ENCODE measurements around the gene ACADVL.

The ACADVL gene

GRCh38 chr17:7234083-7234951 lies 14.6 kb downstream of the ACADVL start, which contains the start of gene DVL2:
DVL2 (minus strand) TSS chr17:7234517; CDS start chr17:7234262, 255 bp downstream.
- H3K79me2 ChIP-seq (ENCODE audit: insufficient read depth, low read depth), result no peaks in the 10 kb centered on the region

DNA sequence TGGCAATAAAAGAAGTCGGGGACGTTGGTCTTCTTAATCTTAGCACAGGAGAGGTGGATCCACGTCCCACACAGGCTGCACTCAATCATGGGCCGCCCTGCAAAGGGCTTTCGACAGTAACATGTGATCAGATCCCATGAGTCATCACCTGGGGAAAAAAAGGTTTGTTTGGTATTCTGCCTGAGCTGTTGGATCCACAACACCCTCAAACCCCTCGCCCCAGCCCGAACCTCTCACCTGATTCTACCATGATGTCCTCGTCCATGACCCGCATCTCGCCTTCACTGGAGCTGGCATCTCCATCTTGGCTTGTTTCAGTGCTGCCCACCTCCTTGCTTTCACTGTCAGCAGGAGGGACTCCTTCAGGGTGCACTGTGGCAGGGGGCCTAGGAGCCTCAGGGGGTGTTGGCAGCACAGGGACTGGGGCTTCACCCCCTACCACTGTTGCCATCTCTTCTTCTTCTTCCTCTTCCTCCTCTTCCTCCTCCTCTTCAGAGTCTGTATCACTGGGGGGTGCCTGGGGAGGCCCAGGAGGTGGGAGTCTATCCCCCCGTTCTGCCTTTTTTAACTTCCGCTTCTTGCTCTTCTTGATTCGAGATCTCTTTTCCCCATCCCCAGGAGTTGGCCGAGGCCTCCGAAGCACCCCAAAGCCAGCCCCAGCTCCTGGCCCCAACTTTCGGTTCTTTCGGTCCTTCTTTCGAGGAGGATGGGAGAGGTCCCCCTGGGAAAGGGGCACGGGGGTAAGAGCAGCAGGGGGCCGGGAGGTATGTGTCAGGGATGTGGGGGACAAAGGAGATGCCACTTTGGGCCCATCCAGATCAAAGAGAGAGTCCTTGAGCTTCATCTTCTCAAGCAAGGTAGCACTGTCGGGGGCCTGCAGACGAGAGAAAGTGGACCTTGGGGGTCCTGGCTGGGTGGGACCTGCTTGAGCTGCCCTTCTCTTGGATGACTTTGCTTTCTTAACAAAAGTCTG lies 16.2 kb downstream of the ACADVL start:
- no peak overlapping the region for H3K4me3 ChIP-seq (IDR thresholded peaks at IDR 0.05; ENCODE audit: insufficient read depth, low read depth, low read length)
- no peaks in the 10 kb centered on the region for H3K79me2 ChIP-seq (ENCODE audit: insufficient read depth, low read depth)
- no peaks in the 10 kb centered on the region for H3K36me3 ChIP-seq (ENCODE audit: insufficient read depth)

More at GRCh38 chr17:7234083-7234951, 14.6 kb downstream of the ACADVL start, which contains the start of gene DVL2:
- Histone ChIP-seq H3K36me3 (ENCODE audit: insufficient read depth) (no peaks in the 10 kb centered on the region), H3K4me2 (peak within 1 kb of the TSS; percentile 25; the same call in 1 of the 2 replicates), H3K27me3 (ENCODE audit: insufficient read depth, low read depth) (no peaks in the 10 kb centered on the region), H3K4me1 (ENCODE audit: low read depth, poor library complexity, severe bottlenecking) (no peaks in the 10 kb centered on the region), H3K9ac (peak within 1 kb of the TSS; percentile 15; the same call in 1 of the 2 replicates), H2AFZ (ENCODE audit: low read depth) (no peak within 1 kb of the TSS), H4K20me1 (ENCODE audit: insufficient read depth) (no peaks in the 10 kb centered on the region), H3K4me3 (IDR thresholded peaks at IDR 0.05; ENCODE audit: insufficient read depth, low read depth, low read length) (no peak within 1 kb of the TSS), H3K27ac (no peak within 1 kb of the TSS)
- TF ChIP-seq, protein P1, sequence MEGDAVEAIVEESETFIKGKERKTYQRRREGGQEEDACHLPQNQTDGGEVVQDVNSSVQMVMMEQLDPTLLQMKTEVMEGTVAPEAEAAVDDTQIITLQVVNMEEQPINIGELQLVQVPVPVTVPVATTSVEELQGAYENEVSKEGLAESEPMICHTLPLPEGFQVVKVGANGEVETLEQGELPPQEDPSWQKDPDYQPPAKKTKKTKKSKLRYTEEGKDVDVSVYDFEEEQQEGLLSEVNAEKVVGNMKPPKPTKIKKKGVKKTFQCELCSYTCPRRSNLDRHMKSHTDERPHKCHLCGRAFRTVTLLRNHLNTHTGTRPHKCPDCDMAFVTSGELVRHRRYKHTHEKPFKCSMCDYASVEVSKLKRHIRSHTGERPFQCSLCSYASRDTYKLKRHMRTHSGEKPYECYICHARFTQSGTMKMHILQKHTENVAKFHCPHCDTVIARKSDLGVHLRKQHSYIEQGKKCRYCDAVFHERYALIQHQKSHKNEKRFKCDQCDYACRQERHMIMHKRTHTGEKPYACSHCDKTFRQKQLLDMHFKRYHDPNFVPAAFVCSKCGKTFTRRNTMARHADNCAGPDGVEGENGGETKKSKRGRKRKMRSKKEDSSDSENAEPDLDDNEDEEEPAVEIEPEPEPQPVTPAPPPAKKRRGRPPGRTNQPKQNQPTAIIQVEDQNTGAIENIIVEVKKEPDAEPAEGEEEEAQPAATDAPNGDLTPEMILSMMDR (conservative IDR thresholded peaks at IDR 0.05; ENCODE audit: low read depth, low read length), result no peak

GRCh38 chr17:7236808-7237207 lies 17.1 kb downstream of the ACADVL start:
- Histone ChIP-seq H3K4me2 (no peak overlapping the region), H3K79me2 (ENCODE audit: insufficient read depth, low read depth) (no peaks in the 10 kb centered on the region), H3K4me1 (ENCODE audit: low read depth, poor library complexity, severe bottlenecking) (no peaks in the 10 kb centered on the region), H3K9ac (no peak overlapping the region), H3K4me3 (IDR thresholded peaks at IDR 0.05; ENCODE audit: insufficient read depth, low read depth, low read length) (no peak overlapping the region), H4K20me1 (ENCODE audit: insufficient read depth) (no peaks in the 10 kb centered on the region), H2AFZ (ENCODE audit: low read depth) (no peak overlapping the region), H3K36me3 (ENCODE audit: insufficient read depth) (no peaks in the 10 kb centered on the region), H3K27me3 (ENCODE audit: insufficient read depth, low read depth) (no peaks in the 10 kb centered on the region), H3K27ac (no peak overlapping the region)
- TF ChIP-seq, protein P1 (conservative IDR thresholded peaks at IDR 0.05; ENCODE audit: low read depth, low read length), result no peak

More for the DNA sequence above, 16.2 kb downstream of the ACADVL start:
- H3K9ac ChIP-seq, result no peak overlapping the region
- no peaks in the 10 kb centered on the region for H3K27me3 ChIP-seq (ENCODE audit: insufficient read depth, low read depth)
- no peaks in the 10 kb centered on the region for H4K20me1 ChIP-seq (ENCODE audit: insufficient read depth)
- TF ChIP-seq, protein P1 (conservative IDR thresholded peaks at IDR 0.05; ENCODE audit: low read depth, low read length), result no peak
- no peak overlapping the region for H2AFZ ChIP-seq (ENCODE audit: low read depth)
- H3K4me2 ChIP-seq, result no peak overlapping the region
- no peaks in the 10 kb centered on the region for H3K4me1 ChIP-seq (ENCODE audit: low read depth, poor library complexity, severe bottlenecking)
- no peak overlapping the region for H3K27ac ChIP-seq

GRCh38 chr17:7237266-7237760 lies 17.6 kb downstream of the ACADVL start:
- Histone ChIP-seq H3K4me1 (ENCODE audit: low read depth, poor library complexity, severe bottlenecking) (no peaks in the 10 kb centered on the region), H3K9ac (no peak overlapping the region), H3K4me2 (no peak overlapping the region), H3K27ac (no peak overlapping the region), H3K36me3 (ENCODE audit: insufficient read depth) (no peaks in the 10 kb centered on the region), H3K27me3 (ENCODE audit: insufficient read depth, low read depth) (no peaks in the 10 kb centered on the region), H3K79me2 (ENCODE audit: insufficient read depth, low read depth) (no peaks in the 10 kb centered on the region), H4K20me1 (ENCODE audit: insufficient read depth) (no peaks in the 10 kb centered on the region), H2AFZ (ENCODE audit: low read depth) (no peak overlapping the region), H3K4me3 (IDR thresholded peaks at IDR 0.05; ENCODE audit: insufficient read depth, low read depth, low read length) (no peak overlapping the region)
- TF ChIP-seq, protein P1 (conservative IDR thresholded peaks at IDR 0.05; ENCODE audit: low read depth, low read length), result no peak
